Mesenchymal stem cell (in vitro differentiated cells and primary cell): ENCODE results near the gene ALG2.

Source experiments
- DNase-seq: peaks from one replicate; pipeline ENCODE4 v3.0.0-alpha.2; 2013
- H2AFZ ChIP-seq: one replicate; pipeline ENCODE4 v1.6.1; 2013; ENCODE audit warnings: low read depth, mild to moderate bottlenecking, control low read depth, inconsistent platforms, low read length, moderate library complexity
- H2AK5ac ChIP-seq: 2 replicates; pipeline ENCODE4 v1.6.1; 2013; ENCODE audit warnings: low read length, moderate library complexity, mild to moderate bottlenecking, inconsistent platforms; ENCODE audit not compliant: severe bottlenecking
- H2BK120ac ChIP-seq: one replicate; pipeline ENCODE4 v1.6.1; 2013; ENCODE audit warnings: low read depth, mild to moderate bottlenecking, inconsistent platforms, low read length, moderate library complexity
- H2BK12ac ChIP-seq, 2 experiments: one replicate each; pipeline ENCODE4 v1.6.1; 2013; ENCODE audit warnings: inconsistent platforms in 2 of 2, low read length in 2 of 2, mild to moderate bottlenecking in 2 of 2, moderate library complexity in 2 of 2, control low read depth in 1 of 2
- H2BK15ac ChIP-seq: one replicate; pipeline ENCODE4 v1.6.1; 2013; ENCODE audit warnings: mild to moderate bottlenecking, low read depth, inconsistent platforms; ENCODE audit not compliant: poor library complexity, severe bottlenecking
- H2BK5ac ChIP-seq: 2 replicates; pipeline ENCODE4 v1.6.1; 2013; ENCODE audit warnings: low read depth, mild to moderate bottlenecking, low read length, control low read depth, inconsistent platforms; ENCODE audit not compliant: poor library complexity, severe bottlenecking
- H3K14ac ChIP-seq, 2 experiments: one replicate each; pipeline ENCODE4 v1.6.1; 2013; ENCODE audit warnings: inconsistent platforms in 2 of 2, low read length in 2 of 2, control low read depth in 1 of 2, mild to moderate bottlenecking in 1 of 2, moderate library complexity in 1 of 2
- H3K18ac ChIP-seq, 2 experiments: one replicate each; pipeline ENCODE4 v1.6.1; 2013; ENCODE audit warnings: inconsistent platforms in 2 of 2, low read length in 2 of 2, control low read depth in 1 of 2, low read depth in 1 of 2, mild to moderate bottlenecking in 1 of 2
- H3K23ac ChIP-seq, 2 experiments: one replicate each; pipeline ENCODE4 v1.6.1; 2013; ENCODE audit warnings: inconsistent platforms in 2 of 2, low read length in 2 of 2, mild to moderate bottlenecking in 2 of 2, moderate library complexity in 2 of 2, control low read depth in 1 of 2
- H3K27ac ChIP-seq: 2 replicates; pipeline ENCODE4 v1.5.1; 2013; ENCODE audit warnings: mild to moderate bottlenecking, moderate library complexity, low read length, control low read depth, inconsistent platforms; ENCODE audit not compliant: poor library complexity, severe bottlenecking
- H3K27me3 ChIP-seq, 2 experiments: 2 replicates each; pipeline versions ENCODE4 v1.6.1 to v1.7.0; 2013; ENCODE audit warnings: low read length in 2 of 2, mild to moderate bottlenecking in 2 of 2, moderate library complexity in 2 of 2, control low read depth in 1 of 2, inconsistent platforms in 1 of 2; ENCODE audit not compliant: control insufficient read depth in 1 of 2, insufficient read depth in 1 of 2
- H3K36me3 ChIP-seq, 2 experiments: 2 replicates each; pipeline versions ENCODE4 v1.6.1 to v1.7.0; 2013; ENCODE audit warnings: low read length in 2 of 2, control low read depth in 1 of 2, inconsistent platforms in 1 of 2, low read depth in 1 of 2, mild to moderate bottlenecking in 1 of 2; ENCODE audit not compliant: insufficient read depth in 2 of 2, control insufficient read depth in 1 of 2
- H3K4ac ChIP-seq, 2 experiments: one replicate each; pipeline ENCODE4 v1.6.1; 2013; ENCODE audit warnings: inconsistent platforms in 2 of 2, low read length in 2 of 2, mild to moderate bottlenecking in 2 of 2, moderate library complexity in 2 of 2, control low read depth in 1 of 2, low read depth in 1 of 2
- H3K4me1 ChIP-seq: 2 replicates; pipeline ENCODE4 v1.6.1; 2013; ENCODE audit warnings: low read depth, low read length, control low read depth; ENCODE audit not compliant: control insufficient read depth, insufficient read depth
- H3K4me2 ChIP-seq: 2 replicates; pipeline ENCODE4 v1.6.1; 2013; ENCODE audit warnings: low read length, mild to moderate bottlenecking, inconsistent platforms; ENCODE audit not compliant: poor library complexity, severe bottlenecking
- H3K4me3 ChIP-seq, 2 experiments: 2 replicates each; pipeline versions ENCODE4 v1.5.1 to v1.7.0; 2013; ENCODE audit warnings: low read length in 2 of 2, mild to moderate bottlenecking in 2 of 2, control low read depth in 1 of 2, low read depth in 1 of 2; ENCODE audit not compliant: insufficient read depth in 1 of 2
- H3K79me1 ChIP-seq: replicated peaks from 2 replicates; pipeline ENCODE4 v1.6.1; 2013; ENCODE audit warnings: mild to moderate bottlenecking, control low read depth, low read length, inconsistent platforms; ENCODE audit not compliant: poor library complexity, severe bottlenecking
- H3K9ac ChIP-seq: 2 replicates; pipeline ENCODE4 v1.7.0; 2013; ENCODE audit warnings: mild to moderate bottlenecking, low read length, moderate library complexity
- H3K9me3 ChIP-seq: 2 replicates; pipeline ENCODE4 v1.7.0; 2013; ENCODE audit warnings: mild to moderate bottlenecking, low read length; ENCODE audit not compliant: control insufficient read depth
- H4K8ac ChIP-seq: one replicate; pipeline ENCODE4 v1.6.1; 2013; ENCODE audit warnings: inconsistent platforms, mild to moderate bottlenecking, low read length, moderate library complexity
- H4K91ac ChIP-seq: one replicate; pipeline ENCODE4 v1.6.1; 2013; ENCODE audit warnings: mild to moderate bottlenecking, low read length, inconsistent platforms
- WGBS: methylation state at CpG from one replicate; pipeline ENCODE4 v1.1.7; 2013; ENCODE audit warnings: mixed read lengths; 5-methylcytosine and 5-hydroxymethylcytosine counted together

ALG2 gene

DNA sequence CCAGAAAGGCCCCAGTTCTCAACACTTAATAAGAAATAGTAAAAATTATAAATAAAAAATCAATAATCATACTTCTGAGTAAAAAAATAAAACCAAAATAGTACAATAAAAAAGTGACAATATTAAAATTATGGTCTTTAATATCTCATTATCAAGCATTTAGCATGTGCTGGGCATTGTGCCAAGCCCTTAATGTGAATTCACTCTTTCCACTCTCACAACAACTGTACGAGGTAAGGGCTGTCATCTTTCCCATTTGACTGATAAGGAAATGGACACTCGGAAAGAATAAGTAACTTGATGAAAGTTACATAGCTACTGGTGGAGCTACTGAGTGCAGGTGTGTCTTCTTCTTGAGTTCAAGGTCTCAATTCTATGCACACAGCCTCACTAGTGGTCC is 43.9 kb upstream of the ALG2 start:
- Histone ChIP-seq H2BK15ac (no peak overlapping the region), H3K23ac (no peak overlapping the region), H4K8ac (no peak overlapping the region), H2AFZ (no peak overlapping the region), H2AK5ac (no peak overlapping the region), H3K27ac (no peak overlapping the region), H2BK12ac (no peak overlapping the region), H3K14ac (no peak overlapping the region), H3K4me1 (no peaks in the 10 kb centered on the region), H2BK120ac (no peak overlapping the region), H3K9me3 (no peaks in the 10 kb centered on the region), H4K91ac (no peak overlapping the region), H3K4me3 (no peak overlapping the region), H3K27me3 (no peaks in the 10 kb centered on the region), H2BK5ac (no peak overlapping the region), H3K4ac (no peak overlapping the region), H3K18ac (no peak overlapping the region), H3K4me2 (no peak overlapping the region), H3K9ac (no peak overlapping the region), H3K79me1 (no peaks in the 10 kb centered on the region), H3K36me3 (no peaks in the 10 kb centered on the region)
- DNase-seq = no peak
- WGBS = 94% methylated on average over 2 of the region's 2 CpGs

DNA sequence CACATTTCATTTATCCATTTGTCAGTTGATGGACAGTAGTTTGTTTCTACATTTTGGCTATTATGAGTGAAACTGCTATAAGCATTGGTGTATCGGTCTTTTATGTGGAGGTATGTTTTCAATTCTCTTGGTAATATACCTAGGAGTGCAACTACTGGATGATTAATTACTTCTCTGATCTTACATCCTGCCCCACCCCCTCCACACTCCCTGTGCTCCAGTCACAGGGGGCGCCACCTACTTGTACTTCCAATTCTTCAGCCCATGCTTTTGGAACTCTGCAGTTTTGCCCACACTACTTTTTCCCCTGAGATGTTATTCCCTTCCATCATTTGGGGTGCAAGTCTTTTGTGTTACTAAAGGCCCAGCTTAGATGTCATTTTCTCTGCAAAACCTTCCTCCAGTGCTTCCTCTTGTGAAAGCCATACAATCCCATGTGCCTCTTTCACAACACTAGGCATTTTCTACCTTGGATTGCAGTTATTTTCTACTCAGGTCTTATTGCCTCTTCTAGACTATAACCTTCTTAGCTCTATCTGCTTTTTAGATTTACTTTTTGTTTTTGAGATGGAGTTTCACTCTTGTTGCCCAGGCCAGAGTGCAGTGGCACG is 42.4 kb upstream of the ALG2 start:
- Histone ChIP-seq H2AFZ (no peak overlapping the region), H2AK5ac (no peak overlapping the region)
- 66% methylated on average over 2 of the region's 3 CpGs for WGBS

DNA sequence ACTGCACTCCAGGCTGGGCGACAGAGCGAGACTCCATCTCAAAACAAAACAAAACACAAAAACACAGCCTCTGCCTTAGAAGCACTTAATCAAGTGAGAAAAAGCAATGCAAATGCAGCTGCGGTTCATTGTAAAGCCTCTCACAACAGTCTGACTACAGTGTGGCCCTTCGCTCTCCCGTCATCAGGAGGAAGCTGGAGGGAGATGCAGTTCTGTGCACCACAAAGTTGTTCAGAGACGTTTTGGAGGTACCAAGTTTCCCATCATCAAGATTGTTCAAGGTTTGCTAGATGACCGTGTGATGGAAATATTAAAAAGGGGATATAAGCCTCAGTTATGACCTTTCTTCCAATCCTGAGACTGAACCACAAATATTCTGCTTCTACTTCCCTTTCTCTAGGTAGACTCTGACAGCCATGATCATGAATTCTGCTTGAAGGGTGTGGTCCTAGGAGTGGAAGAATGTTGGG is 41.2 kb upstream of the ALG2 start:
- Histone ChIP-seq H3K79me1 (no peaks in the 10 kb centered on the region), H3K14ac (no peak overlapping the region), H3K27me3 (no peaks in the 10 kb centered on the region), H4K8ac (no peak overlapping the region), H3K36me3 (no peaks in the 10 kb centered on the region), H2AK5ac (no peak overlapping the region), H2BK12ac (no peak overlapping the region), H3K18ac (no peak overlapping the region), H3K4me1 (peaks cover 7% of the 10 kb centered on the region), H2BK5ac (no peak overlapping the region), H3K4me3 (no peak overlapping the region), H3K4ac (no peak overlapping the region), H3K9ac (no peak overlapping the region), H3K4me2 (no peak overlapping the region), H2BK120ac (no peak overlapping the region), H2AFZ (no peak overlapping the region), H3K9me3 (no peaks in the 10 kb centered on the region), H3K23ac (no peak overlapping the region), H3K27ac (no peak overlapping the region), H4K91ac (no peak overlapping the region), H2BK15ac (no peak overlapping the region)
- DNase-seq = no peak
- 83% methylated on average over 6 of the region's 7 CpGs for WGBS

More for the DNA sequence above, 42.4 kb upstream of the ALG2 start:
- no peak overlapping the region for H3K4me2 ChIP-seq
- no peak overlapping the region for H3K9ac ChIP-seq
- no peak overlapping the region for H2BK120ac ChIP-seq
- no peak overlapping the region for H4K91ac ChIP-seq
- no peak overlapping the region for H3K18ac ChIP-seq
- peaks cover 5% of the 10 kb centered on the region for H3K4me1 ChIP-seq
- no peak overlapping the region for H4K8ac ChIP-seq
- H3K23ac ChIP-seq = no peak overlapping the region
- H3K79me1 ChIP-seq = no peaks in the 10 kb centered on the region
- H3K27me3 ChIP-seq = no peaks in the 10 kb centered on the region
- H2BK15ac ChIP-seq = no peak overlapping the region
- no peak overlapping the region for H3K14ac ChIP-seq
- no peaks in the 10 kb centered on the region for H3K36me3 ChIP-seq
- H2BK5ac ChIP-seq = no peak overlapping the region
- H2BK12ac ChIP-seq = no peak overlapping the region
- no peak overlapping the region for H3K4me3 ChIP-seq
- DNase-seq = no peak
- H3K9me3 ChIP-seq = no peaks in the 10 kb centered on the region
- no peak overlapping the region for H3K27ac ChIP-seq
- no peak overlapping the region for H3K4ac ChIP-seq

DNA sequence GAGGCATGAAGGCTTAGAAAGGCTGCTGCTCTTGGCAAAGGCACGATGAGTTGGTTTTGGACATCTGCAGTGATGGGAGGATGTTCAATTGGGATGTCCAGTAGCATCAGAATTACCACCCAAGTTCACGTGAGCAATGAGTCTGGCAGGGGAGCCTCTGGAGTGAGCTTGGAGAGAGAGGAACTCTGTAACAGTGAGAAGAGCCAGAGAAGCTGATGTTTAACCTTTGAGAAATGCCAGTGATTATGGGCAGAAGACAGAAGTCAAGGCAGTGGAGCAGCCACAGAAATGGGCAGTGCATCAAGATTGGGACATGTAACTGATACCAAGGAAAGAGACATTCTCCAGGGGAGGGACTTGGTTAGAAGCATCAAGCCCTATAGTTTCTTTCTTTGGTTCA is 40.2 kb upstream of the ALG2 start:
- no peak overlapping the region for H3K23ac ChIP-seq
- no peak for DNase-seq
- no peak overlapping the region for H2BK120ac ChIP-seq
- no peak overlapping the region for H2BK15ac ChIP-seq
- H3K4me1 ChIP-seq = peaks cover 7% of the 10 kb centered on the region
- no peaks in the 10 kb centered on the region for H3K79me1 ChIP-seq
- H3K27me3 ChIP-seq = no peaks in the 10 kb centered on the region
- H2BK5ac ChIP-seq = no peak overlapping the region
- H3K14ac ChIP-seq = no peak overlapping the region
- H4K8ac ChIP-seq = no peak overlapping the region
- H4K91ac ChIP-seq = no peak overlapping the region
- H3K18ac ChIP-seq = no peak overlapping the region
- WGBS = 86% methylated on average over 2 of the region's 2 CpGs
- no peak overlapping the region for H3K27ac ChIP-seq
- no peak overlapping the region for H3K9ac ChIP-seq
- no peak overlapping the region for H3K4me2 ChIP-seq
- no peak overlapping the region for H2BK12ac ChIP-seq
- H3K9me3 ChIP-seq = no peaks in the 10 kb centered on the region
- no peak overlapping the region for H2AK5ac ChIP-seq
- H2AFZ ChIP-seq = no peak overlapping the region
- H3K36me3 ChIP-seq = no peaks in the 10 kb centered on the region
- no peak overlapping the region for H3K4me3 ChIP-seq
- H3K4ac ChIP-seq = no peak overlapping the region
